ENCODE measurements around the gene OFD1.

GRCh38 chrX:13716455-13716854 lies 18.1 kb upstream of the OFD1 start:
- no peak for TF ChIP-seq POLR2A (IDR thresholded peaks at IDR 0.05)
- TF ChIP-seq CTCF (IDR thresholded peaks at IDR 0.05) = no peak
- no peak for TF ChIP-seq EP300 (IDR thresholded peaks at IDR 0.05)
